NCI-H1092 treated with DMSO at 0.1 percent for 48 hours (cell line): Measurements from ENCODE around the gene TMPRSS5.
A peak's percentile ranks its signal among the peaks of the same experiment; 100 is the strongest.
"Not testable (repeated sequence)": the region's sequence is repeated elsewhere in the genome, so short reads cannot be mapped to it uniquely, and the experiment has no call there.

Source experiments
- DNase-seq: peaks from one replicate; lab custom pipeline; 2025; lab: John Stamatoyannopoulos, UW

TMPRSS5 gene

DNA sequence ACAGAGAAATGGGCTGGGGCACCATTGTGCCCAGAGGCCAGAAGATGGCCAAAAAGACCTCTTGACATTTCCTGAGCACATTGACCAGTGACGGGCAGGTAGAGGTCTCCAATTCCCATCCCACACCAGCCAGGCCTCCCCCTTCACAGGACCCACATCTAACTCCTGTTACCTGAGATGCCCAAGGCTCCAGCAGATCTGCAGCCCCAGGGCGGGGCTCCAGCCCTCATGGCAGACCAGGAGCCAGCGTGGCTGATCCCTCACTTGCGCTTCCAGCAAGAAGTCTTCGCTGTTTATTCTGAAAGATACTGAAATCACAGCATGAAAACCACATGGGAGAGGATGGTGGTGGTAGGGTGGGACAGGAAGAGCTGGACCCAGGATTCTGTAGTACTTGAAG is 9.0 kb downstream of the TMPRSS5 start:
- DNase-seq, result no peak

DNA sequence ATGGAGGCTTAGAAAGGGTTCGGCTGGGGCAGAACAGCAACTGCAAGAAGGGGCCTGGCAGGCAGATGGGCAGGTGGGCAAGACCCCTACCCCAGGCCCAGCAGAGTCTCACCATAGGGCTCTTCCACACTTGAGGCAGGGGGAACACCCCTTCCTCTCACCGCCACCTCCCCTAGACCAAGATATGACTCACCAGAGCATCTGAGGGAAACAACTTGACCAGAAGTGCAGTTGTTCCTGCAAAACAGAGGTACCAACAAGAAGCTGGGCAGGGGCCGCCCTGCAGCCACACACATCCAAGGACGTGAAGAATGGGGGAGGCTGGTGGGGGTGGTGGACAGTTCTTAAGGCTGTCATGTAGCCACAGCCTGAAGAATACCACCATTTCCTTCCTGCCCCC is 10.9 kb downstream of the TMPRSS5 start:
- DNase-seq, result no peak

DNA sequence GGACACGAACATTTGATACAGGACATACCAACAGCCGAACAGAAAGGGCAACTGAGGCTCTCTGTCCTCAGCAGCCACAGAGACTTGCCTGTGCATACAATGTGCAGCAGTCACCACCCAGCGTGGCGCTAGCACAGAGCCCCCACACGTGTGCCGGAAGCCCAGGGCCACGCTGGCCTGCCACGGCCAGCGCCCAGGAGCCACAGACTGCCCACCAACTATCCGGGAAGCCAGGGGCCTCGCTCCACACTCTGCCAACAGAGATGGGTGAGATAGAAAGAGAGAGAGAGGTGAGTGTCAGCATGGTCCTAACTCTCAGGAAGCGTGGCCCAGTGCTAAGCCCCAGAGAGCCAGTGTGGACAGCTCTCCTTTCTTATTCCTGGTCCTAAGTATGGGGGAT is 11.7 kb downstream of the TMPRSS5 start:
- DNase-seq, result no peak

DNA sequence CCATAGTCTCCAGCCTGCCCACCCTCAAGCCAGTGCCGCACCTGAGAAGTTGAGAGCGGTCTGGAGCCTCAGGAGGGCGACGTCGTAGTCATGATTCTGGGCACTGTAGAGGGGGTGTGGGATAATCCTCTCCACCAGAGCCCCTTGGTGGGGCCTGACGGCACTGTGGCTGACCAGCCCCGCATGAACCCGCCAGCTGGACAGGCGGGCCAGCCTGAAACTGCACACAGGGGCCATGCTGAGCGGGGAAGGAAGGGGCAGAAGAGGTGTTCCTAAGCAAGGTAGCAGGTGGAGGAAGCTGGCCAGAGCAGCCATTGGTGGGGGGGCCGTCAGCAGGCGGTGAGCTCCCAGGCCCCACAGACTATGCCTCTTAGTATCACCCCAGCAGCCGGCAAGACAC is 13.1 kb downstream of the TMPRSS5 start:
- DNase-seq, result no peak

DNA sequence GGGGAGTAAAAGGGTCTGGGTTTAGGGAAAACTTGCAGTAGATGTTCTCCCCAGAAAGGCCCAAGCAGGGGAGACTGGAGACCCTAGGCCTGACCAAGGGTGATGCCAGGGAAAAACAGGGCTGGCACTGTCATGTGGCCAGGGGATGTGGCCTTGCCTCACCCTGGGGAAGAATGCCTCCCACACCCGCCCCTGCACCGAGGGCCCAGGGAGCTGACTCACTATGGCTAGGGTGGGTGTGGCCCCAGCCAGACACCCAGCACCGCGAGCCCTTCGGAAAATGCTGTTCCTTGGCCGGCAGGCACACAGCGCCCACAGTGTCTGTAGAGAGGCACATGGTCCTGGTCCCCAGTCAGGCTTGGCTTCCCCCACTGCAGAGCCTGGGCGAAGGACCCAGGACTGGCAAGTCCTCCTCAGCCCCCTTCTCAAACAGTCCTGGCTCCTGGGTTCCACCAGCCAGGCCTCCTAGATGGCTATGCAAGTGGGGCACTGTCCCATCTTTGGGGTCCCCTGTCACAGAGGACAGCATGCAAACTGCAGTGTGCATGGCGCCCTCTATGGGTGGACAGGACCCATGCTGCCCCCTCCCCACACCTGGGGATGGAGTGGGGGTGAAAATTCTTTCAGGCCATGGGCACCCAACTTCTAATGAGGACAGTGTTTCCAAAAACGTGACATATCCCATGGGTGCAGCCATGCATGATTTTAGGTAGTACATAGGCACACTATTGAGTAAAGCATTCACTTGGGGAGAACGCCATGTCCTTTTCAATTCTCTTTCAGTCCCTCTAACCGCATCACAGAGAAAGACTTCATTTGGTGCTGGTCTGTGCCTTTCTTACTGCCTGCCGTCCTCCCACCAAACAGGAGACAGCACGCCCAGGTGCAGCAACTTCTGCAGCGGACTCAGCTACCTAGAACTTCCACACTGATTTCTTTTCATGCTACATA is 15.2 kb downstream of the TMPRSS5 start:
- no peak for DNase-seq

DNA sequence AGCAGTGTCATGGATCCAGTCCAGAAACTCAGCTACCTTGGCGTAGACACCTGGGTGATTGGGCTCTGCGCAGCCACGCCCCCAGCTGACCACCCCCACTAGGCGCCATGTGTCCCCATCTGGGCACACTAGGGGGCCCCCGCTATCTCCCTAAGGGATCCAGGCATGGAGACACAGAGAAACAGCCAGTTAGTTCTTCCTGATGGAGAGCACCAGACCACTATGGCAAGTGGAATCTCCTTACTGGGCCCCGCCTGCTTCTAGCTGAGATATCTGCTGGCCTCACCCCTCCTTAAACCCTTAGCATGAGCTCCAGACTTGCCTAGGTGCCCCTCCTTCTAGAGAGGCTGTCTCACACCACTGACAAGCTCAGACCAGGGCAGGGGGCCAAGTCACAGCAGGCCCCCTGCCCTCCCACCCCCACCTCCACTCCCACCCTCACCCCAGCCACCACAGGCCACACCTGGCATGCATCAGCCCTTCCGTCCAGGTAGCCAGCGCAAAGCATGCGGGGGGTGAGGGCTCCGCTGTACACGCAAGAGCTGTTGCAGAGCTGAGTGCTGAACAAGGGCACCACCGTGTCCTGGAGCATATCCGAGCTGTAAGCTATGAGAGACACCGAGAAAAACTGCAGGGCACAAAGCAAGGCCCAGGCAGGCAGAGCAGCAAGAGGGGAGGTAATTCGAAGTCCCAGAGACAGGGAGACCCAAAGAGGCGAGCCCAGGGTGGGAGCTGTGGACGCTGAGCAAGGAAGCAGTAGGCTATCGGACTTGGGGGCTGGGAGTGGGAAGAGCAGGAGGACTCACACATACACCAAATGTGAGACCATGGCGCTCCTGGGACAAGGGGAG is 16.1 kb downstream of the TMPRSS5 start:
- no peak for DNase-seq

DNA sequence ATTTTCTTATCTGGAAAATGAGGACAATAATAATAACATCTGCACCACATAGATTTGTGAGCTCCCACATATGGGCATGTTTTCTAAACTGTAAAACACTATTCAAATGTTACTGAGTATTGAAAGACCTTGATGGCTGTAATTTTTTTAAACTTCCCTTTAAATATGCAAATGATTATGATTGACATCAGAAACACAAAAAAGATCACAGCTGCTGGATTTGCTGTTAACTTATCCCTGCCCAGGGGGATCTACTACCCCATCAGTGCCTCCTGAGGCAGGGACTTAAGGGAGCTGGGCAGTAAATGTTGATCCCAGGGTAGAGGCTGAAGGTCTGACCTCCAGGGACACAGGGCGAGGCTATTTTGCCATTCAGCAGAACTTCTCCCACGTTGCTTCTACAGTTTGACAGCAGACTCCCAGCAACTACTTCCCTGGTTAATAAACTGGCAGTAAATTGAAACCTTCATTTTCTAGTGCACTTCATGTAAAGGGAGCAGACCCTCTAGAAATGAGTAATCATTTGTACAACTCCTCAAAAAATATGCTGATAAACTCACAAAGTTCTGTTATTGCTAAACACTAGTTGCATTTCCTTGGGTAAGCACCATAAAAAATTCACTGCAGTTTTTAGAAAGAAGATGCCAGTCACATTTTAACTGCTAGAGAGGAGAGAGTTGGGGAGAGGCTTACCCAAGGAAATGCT is 20.3 kb downstream of the TMPRSS5 start:
- DNase-seq, result no peak

DNA sequence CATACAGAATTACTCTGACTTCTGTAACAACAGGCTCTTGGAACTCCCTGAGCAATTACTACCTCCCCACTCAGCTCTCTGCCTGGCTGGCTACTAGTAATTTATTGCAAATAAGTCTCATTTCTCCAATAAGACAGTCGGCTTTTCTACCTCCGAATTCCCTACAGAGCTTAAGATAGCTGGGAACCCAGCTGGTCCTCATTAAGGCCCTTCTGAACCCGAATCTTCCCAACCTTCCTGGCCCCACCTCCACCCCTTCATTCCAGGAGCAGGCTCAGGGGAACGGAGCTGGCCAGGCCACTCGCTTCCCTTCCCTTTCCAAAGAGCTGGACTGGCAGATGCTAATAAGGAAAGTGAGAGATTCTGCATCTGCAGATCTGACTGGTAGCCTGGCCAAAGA is 21.6 kb downstream of the TMPRSS5 start:
- no peak for DNase-seq

DNA sequence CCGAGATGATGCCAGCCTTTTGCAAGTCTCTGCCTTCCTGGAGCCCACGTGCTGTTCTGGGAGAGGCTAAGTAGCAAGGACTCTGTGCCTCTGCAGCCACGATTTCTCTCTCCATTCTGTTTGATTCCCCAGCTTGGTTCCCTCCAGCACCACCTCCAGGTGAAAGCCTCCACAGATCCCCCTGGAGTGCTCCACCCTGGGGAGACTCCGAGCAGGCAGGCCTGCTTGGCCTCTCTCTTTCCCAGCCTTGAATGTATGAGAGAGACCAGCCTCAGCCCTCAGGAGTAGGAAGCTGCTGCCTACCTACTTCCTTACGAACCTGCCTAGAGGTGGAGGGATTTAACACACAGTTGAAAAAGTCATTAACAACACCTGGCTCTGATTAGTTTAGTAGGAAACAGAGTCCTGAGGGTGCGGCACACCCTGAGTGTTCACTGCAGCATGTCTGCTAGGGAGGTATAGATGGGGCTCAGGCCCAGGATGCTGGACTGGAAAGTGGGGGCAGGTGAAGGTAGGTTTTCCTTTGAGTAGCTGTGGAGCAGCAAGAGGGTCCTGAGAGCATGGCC is 22.5 kb downstream of the TMPRSS5 start:
- DNase-seq, result no peak

DNA sequence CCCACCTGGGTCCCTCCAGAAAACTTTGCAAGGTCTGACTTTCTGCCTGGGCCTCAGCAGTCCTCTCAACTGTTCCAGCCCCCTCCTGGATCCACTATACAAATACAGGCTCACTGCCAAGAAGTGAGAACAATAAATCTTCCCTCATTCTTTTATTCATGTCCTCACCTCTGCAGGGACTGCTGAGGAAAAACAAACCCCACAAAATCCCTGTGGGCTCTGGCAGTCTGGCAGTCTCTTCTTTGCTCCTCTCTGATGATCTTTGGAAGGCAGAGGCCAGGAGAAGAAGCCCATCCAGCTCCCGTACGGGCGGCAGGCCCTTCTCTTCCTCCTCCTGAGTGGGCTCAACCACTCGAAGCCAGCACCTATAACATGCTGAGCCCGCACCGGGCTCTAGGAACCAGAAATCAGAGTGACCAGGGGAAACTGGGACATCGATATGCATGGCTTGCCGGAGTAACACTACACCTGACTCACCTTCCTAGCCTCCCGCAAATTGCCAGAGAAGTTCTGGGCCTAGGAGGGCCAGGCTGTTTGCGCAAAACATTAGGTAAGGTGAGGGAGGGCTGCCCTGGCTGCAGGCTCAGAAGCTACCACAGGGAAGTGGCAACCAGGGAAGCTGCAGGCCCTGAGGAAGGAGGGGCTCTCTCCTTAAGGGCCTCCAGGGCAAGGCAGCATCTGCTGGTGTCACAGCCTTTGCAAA is 24.2 kb downstream of the TMPRSS5 start:
- peak; percentile 33 for DNase-seq

DNA sequence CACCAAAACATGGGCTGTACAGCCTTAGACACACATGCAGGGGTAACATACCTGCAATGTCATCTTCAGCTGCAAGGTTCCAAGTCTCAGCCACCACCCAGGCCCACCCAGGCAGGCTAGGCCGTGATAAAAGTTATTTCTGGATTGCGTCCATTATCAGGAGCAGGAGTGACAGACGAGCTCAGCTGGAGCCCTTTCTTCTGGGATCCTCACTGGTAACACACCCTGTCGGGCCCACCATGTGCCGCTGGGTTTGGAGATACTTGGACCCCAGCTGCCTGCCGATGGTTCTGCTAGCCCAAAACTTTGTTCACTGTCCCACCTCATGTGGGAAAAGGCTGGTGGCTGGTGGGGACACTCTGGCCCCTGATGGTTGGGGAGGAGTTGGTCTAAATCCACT is 24.8 kb downstream of the TMPRSS5 start:
- DNase-seq, result no peak

DNA sequence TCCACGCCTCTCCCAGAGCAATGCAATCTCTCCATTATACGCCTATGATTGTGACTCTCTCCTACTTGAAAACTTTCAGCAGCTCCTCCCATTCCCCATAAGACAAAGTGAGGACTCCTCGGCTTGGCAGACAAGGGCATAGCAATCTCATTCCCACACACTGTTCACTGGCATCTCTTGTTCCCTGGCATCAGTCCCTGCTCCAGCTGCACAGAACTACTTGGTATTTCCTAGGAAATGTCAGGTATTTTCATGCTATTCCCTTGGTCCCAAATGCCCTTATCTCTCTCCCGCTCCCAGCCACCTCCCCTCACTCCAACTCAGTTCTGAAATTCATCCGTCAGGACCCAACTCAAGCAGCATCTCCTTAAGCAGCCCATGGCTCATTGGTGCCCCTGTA is 28.4 kb downstream of the TMPRSS5 start:
- no peak for DNase-seq

DNA sequence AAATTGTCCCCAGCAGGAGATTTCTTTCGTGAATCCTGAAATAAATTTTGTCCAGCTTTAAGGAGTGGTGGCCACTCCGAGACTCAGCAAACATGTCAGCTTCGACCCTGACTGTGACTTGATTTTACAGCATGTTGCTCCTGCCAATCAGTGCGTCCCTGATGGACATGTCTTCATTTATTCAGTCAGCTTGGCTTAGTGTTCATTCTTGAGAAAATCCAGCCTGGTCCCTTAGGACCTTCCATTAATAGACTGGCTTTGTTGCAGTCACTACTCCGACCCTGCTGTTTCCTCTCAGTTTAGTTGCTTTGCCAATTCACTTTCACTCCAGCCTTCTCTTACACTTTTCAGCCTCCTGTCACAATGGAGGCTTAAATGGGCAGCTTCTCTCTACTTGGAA is 30.5 kb downstream of the TMPRSS5 start:
- no peak for DNase-seq

DNA sequence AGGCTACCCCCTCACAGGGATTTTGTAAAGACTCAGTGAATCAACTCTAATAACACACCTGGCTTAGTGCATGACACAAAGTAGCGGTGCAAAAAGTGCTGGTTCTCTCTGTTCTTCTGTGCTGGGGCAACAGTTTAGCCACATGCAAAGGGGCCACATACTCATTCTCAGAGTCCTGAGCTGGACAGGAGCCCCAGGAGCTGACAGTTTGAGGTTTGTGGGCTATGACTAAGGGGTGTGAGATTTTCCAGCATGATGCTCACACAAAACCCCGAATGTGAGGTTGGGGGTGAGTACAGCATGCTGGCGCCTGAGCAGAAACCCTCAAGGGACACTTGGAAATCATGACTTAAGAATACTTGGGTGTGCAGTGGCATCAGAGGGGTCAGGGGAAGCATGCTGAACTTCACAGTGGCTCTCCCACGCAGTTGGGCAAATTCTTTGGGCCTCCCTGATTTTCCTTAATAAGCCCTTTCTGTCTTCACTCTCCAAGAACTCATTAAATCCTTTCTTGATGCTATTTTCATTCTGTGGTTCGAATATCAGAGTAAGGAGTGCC is 31.0 kb downstream of the TMPRSS5 start:
- DNase-seq, result no peak

DNA sequence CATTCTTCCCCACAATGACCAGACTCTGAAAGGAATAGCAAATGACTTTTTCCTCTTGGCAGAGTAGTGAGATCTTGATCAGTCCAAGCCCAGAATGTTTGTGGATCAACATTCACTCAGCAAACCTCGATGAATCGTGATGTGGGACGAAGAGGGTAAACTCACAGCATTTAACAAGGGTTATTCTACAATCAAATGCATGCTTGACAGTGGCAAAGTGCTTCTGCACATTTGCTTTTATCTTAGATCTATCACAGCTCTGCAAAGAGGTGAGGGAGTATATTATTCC is 31.8 kb downstream of the TMPRSS5 start:
- no peak for DNase-seq

DNA sequence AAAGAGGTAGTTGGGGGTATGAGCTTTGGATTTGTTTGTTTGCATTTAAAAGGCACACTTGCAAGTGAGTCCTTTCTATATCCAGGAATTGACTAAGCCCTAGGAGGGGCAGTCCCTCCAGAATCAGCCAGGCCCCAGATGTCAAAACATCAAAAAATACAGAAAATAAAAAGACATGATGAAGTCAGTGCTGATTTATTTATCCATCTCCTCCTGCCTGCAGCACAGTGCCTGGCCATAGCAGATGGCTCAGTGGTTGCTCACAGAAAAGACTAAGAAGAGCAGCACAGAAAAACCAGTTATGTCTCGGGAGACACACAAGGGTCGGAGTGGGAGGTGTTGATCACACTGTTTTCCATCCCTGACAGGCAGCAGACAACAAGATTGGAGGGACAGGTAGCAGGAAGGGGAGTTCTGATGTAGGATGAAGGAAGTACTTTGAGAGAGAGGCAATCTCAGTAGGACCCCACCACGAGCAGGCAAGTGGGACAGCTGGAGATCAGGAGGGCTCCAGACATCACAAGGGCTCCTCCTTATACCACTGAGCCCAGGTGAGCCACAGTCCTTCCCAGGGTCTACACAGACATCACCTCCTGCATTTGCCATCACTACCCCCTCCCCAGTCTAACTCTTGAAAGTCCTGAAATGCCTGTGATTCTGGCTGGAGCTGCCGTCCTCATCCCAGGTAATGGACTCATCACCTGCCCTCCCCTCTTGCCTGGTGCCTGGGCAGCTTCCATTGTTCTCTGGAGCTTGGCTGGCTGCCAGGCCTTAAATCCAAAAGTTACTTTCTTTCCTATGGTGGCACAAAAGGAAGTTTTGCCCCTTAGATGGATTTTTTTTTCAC is 32.3 kb downstream of the TMPRSS5 start:
- no peak for DNase-seq

DNA sequence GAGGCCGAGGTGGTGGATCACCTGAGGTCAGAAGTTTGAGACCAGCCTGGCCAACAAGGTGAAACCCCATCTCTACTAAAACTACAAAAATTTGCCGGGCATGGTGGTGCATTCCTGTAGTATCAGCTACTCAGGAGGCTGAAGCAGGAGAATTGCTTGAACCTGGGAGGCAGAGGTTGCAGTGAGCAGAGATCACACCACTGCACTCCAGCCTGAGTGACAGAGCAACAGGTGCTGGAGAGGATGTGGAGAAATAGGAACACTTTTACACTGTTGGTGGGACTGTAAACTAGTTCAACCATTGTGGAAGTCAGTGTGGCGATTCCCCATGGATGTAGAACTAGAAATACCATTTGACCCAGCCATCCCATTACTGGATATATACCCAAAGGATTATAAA is 34.2 kb downstream of the TMPRSS5 start:
- DNase-seq, result not testable (repeated sequence)

DNA sequence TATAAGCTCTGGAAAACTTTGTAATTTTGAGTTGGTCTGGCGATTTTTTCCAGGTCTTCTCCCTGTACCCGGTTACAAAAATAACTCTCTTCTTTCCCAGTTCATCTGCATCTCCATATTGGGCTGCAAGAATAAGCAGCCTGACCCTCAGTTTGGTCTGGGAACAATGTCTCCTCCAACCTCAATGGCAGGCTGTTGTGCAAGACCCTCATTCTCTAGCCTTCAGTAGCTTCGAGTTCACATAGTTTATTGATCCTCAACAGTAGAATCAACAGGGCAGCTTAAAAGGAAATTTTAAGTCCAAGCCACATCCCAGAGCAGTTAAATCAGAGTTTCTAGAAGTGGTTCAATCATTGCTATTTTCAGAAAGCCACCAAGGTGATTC is 35.3 kb downstream of the TMPRSS5 start:
- no peak for DNase-seq

DNA sequence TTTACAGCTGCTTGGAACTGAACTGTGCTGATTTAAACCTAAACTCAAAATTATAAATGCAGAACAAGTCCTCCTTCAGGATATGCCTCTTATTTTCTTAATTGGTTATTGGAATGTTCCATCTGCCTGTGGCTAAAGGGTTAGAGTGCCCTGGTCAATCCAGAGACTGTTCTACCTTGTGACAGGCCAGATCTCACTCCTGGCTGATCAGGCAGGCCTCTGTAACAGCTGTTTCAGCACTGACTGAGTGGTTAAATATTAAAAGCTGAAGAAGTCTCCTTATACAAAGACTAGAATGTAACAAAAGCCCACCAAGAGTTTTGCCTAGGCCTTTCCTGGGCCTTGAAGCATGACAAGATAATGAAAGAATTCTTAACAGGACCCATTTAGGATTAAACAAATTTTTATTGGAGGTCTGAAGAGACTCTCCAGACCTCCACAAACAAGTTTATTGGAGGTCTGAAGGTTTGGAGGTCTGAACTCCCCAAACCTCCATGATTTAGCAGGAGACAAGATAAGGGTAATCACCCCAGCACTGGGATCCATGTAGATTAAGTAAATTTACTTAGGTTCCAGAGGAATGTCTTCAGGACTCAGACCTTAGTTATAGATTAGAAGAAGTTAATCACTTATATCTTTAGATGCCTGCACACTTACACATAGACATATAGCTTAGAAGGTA is 35.8 kb downstream of the TMPRSS5 start:
- DNase-seq, result no peak

DNA sequence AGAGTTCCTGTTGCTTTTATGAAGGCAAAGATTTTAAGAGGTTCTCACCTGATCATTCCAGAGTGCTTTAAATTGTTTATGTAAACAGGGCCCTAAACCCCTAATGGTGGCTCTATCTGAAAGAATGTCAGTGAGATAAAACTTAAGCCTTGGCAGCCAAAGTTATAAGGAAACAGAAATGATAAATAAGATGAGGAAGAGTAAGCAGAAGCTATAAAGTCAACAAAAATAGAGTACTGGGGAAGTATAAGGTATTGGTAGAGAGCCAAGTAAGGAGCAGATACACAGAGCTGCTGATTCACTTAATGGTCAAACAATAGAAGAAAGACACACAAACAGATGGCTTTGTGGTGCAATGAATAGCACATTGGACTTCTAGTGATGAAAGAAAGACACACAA is 37.9 kb downstream of the TMPRSS5 start:
- no peak for DNase-seq
